ENCODE measurements around the gene PFN3.

DNA sequence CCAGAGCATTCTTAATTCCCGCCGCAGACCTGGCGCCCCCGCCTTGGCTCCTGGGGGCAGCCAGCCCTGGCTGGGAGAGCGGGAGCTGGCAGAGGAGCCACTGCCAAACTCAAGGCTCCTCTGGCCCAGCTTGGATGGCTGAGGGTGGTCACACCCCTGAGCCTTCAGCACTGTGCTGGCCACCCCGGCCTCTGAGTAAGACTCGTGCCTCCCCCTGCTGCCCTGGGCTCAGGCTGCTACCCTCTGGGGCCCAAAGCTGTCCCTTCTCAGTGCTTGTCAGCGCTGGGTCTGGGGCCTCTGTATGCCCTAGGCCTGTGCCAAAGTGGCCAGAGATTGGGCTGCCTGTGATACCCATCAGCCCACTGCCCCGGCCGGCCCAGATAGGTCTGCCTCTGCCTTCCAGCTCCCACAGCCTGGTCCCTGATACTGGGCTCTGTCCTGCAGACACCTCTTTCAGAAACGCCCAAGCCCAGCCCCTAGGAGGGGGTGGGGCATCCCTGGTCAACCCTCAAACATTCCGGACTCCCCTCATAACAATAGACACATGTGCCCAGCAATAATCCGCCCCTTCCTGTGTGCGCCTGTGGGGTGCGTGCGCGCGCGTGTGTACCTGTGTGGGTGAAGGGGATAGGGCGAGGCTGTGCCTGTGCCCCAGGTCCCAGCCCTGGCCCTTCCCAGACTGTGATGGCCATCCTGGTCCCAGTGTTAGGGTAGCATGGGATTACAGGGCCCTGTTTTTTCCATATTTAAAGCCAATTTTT, 41.8 kb upstream of the PFN3 start:
- no peak for TF ChIP-seq REST (IDR thresholded peaks at IDR 0.05; ENCODE audit: insufficient replicate concordance, low read depth)
- TF ChIP-seq, protein P1, sequence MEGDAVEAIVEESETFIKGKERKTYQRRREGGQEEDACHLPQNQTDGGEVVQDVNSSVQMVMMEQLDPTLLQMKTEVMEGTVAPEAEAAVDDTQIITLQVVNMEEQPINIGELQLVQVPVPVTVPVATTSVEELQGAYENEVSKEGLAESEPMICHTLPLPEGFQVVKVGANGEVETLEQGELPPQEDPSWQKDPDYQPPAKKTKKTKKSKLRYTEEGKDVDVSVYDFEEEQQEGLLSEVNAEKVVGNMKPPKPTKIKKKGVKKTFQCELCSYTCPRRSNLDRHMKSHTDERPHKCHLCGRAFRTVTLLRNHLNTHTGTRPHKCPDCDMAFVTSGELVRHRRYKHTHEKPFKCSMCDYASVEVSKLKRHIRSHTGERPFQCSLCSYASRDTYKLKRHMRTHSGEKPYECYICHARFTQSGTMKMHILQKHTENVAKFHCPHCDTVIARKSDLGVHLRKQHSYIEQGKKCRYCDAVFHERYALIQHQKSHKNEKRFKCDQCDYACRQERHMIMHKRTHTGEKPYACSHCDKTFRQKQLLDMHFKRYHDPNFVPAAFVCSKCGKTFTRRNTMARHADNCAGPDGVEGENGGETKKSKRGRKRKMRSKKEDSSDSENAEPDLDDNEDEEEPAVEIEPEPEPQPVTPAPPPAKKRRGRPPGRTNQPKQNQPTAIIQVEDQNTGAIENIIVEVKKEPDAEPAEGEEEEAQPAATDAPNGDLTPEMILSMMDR (IDR thresholded peaks at IDR 0.05; ENCODE audit: insufficient read depth, low read length), result no peak
- peak; percentile 64 for TF ChIP-seq POLR2AphosphoS5 (IDR thresholded peaks at IDR 0.05; ENCODE audit: low read depth)
- TF ChIP-seq SPI1 (IDR thresholded peaks at IDR 0.05; ENCODE audit: borderline replicate concordance, low read depth), result no peak
- TF ChIP-seq GABPA (IDR thresholded peaks at IDR 0.05; ENCODE audit: low read depth), result no peak
